HEK293 (cell line): ENCODE results near the gene ZNF563.
A peak's percentile ranks its signal among the peaks of the same experiment; 100 is the strongest.

Experiments
- IKZF3 ChIP-seq: fragments of 450-650 bp; IDR thresholded peaks from 2 replicates; pipeline ENCODE4 v1.5.0; 2018; ENCODE audit warnings: missing biosample characterization, mild to moderate bottlenecking, missing genetic modification characterization, moderate library complexity
- MZF1 ChIP-seq: fragments of 450-650 bp; formaldehyde crosslinking; IDR thresholded peaks from 2 replicates; pipeline ENCODE4 v1.5.1; 2017; ENCODE audit warnings: missing biosample characterization, missing genetic modification characterization, borderline replicate concordance
- OSR2 ChIP-seq: fragments of 450-650 bp; formaldehyde crosslinking; IDR thresholded peaks from 2 replicates; pipeline ENCODE4 v1.5.1; 2016; ENCODE audit warnings: missing biosample characterization, missing genetic modification characterization
- OVOL3 ChIP-seq: fragments of 450-650 bp; formaldehyde crosslinking; IDR thresholded peaks from 2 replicates; pipeline ENCODE4 v1.5.1; 2016; ENCODE audit warnings: missing biosample characterization, missing genetic modification characterization
- PRDM6 ChIP-seq: fragments of 450-650 bp; formaldehyde crosslinking; IDR thresholded peaks from 2 replicates; pipeline ENCODE4 v1.5.1; 2017; ENCODE audit warnings: missing biosample characterization, missing genetic modification characterization
- RBAK ChIP-seq: fragments of 450-650 bp; formaldehyde crosslinking; IDR thresholded peaks from 2 replicates; pipeline ENCODE4 v1.5.1; 2016; ENCODE audit warnings: missing biosample characterization, missing genetic modification characterization
- ZNF155 ChIP-seq: fragments of 450-650 bp; formaldehyde crosslinking; IDR thresholded peaks from 2 replicates; pipeline ENCODE4 v1.5.1; 2016; ENCODE audit warnings: missing biosample characterization, missing genetic modification characterization
- ZNF174 ChIP-seq: fragments of 450-650 bp; formaldehyde crosslinking; IDR thresholded peaks from 2 replicates; pipeline ENCODE4 v1.5.0; 2017; ENCODE audit warnings: missing biosample characterization, mild to moderate bottlenecking, missing genetic modification characterization
- ZNF202 ChIP-seq: fragments of 450-650 bp; formaldehyde crosslinking; IDR thresholded peaks from 2 replicates; pipeline ENCODE4 v1.5.1; 2016; ENCODE audit warnings: missing biosample characterization, missing genetic modification characterization, borderline replicate concordance
- ZNF223 ChIP-seq: fragments of 450-650 bp; formaldehyde crosslinking; IDR thresholded peaks from 2 replicates; pipeline ENCODE4 v1.5.1; 2016; ENCODE audit warnings: missing biosample characterization, missing genetic modification characterization
- ZNF248 ChIP-seq: fragments of 450-650 bp; formaldehyde crosslinking; IDR thresholded peaks from 2 replicates; pipeline ENCODE4 v1.5.1; 2017; ENCODE audit warnings: missing biosample characterization, missing genetic modification characterization
- ZNF292 ChIP-seq: fragments of 450-650 bp; formaldehyde crosslinking; IDR thresholded peaks from 2 replicates; pipeline ENCODE4 v1.5.1; 2016; ENCODE audit warnings: low read depth, missing biosample characterization, missing genetic modification characterization, borderline replicate concordance
- ZNF341 ChIP-seq: fragments of 450-650 bp; formaldehyde crosslinking; IDR thresholded peaks from 2 replicates; pipeline ENCODE4; 2016; ENCODE audit warnings: low read depth, missing biosample characterization, missing genetic modification characterization
- ZNF560 ChIP-seq: fragments of 450-650 bp; formaldehyde crosslinking; IDR thresholded peaks from 2 replicates; pipeline ENCODE4 v1.5.1; 2017; ENCODE audit warnings: missing biosample characterization, missing genetic modification characterization, borderline replicate concordance
- ZNF707 ChIP-seq: fragments of 450-650 bp; formaldehyde crosslinking; IDR thresholded peaks from 2 replicates; pipeline ENCODE4 v1.5.1; 2016; ENCODE audit warnings: missing biosample characterization, missing genetic modification characterization
- TF ChIP-seq, protein P1 (sequence below): fragments of 450-650 bp; formaldehyde crosslinking; IDR thresholded peaks from 2 replicates; pipeline ENCODE4 v1.5.1; 2016; ENCODE audit warnings: missing biosample characterization, missing genetic modification characterization
- TF ChIP-seq, protein P2 (sequence below): sonication (generic); formaldehyde crosslinking; IDR thresholded peaks from 2 replicates; pipeline ENCODE4 v1.8.1; 2022; ENCODE audit warnings: mild to moderate bottlenecking, moderate library complexity, missing genetic modification reagents
- TF ChIP-seq, protein P3 (sequence below): fragments of 450-650 bp; formaldehyde crosslinking; IDR thresholded peaks from 2 replicates; pipeline ENCODE4 v1.5.1; 2016; ENCODE audit warnings: missing biosample characterization, missing genetic modification characterization
- TF ChIP-seq, protein P4 (sequence below): fragments of 450-650 bp; formaldehyde crosslinking; IDR thresholded peaks from 2 replicates; pipeline ENCODE4; 2016; ENCODE audit warnings: missing biosample characterization, missing genetic modification characterization
- TF ChIP-seq, protein P5 (sequence below): fragments of 450-650 bp; formaldehyde crosslinking; IDR thresholded peaks from 2 replicates; pipeline ENCODE4 v1.5.1; 2016; ENCODE audit warnings: missing biosample characterization, missing genetic modification characterization
- TF ChIP-seq, protein P6 (sequence below): fragments of 450-650 bp; formaldehyde crosslinking; conservative IDR thresholded peaks from 2 replicates; pipeline ENCODE4 v1.5.1; 2016; ENCODE audit warnings: low read depth, missing biosample characterization, missing genetic modification characterization

ZNF563 gene

GRCh38 chr19:12333162-12334159 lies at the start of gene ZNF563 (continued):
- TF ChIP-seq, protein P1, sequence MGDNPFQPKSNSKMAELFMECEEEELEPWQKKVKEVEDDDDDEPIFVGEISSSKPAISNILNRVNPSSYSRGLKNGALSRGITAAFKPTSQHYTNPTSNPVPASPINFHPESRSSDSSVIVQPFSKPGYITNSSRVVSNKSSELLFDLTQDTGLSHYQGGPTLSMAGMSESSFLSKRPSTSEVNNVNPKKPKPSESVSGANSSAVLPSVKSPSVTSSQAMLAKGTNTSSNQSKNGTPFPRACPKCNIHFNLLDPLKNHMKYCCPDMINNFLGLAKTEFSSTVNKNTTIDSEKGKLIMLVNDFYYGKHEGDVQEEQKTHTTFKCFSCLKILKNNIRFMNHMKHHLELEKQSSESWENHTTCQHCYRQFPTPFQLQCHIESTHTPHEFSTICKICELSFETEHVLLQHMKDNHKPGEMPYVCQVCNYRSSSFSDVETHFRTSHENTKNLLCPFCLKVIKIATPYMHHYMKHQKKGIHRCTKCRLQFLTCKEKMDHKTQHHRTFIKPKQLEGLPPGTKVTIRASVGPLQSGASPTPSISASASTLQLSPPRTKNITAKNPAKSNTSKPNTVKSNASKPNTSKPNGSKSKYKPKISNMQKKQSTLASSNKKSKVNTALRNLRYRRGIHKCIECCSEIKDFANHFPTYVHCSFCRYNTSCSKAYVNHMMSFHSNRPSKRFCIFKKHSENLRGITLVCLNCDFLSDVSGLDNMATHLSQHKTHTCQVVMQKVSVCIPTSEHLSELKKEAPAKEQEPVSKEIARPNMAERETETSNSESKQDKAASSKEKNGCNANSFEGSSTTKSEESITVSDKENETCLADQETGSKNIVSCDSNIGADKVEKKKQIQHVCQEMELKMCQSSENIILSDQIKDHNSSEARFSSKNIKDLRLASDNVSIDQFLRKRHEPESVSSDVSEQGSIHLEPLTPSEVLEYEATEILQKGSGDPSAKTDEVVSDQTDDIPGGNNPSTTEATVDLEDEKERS, result no peak
- peak; percentile 94 for TF ChIP-seq ZNF341 (tag by site-specific recombination)
- TF ChIP-seq MZF1 (tag by site-specific recombination), result no peak
- TF ChIP-seq ZNF155 (tag by site-specific recombination), result no peak
- no peak for TF ChIP-seq IKZF3 (tag by site-specific recombination)
- no peak for TF ChIP-seq PRDM6 (tag by site-specific recombination)
- TF ChIP-seq, protein P2, sequence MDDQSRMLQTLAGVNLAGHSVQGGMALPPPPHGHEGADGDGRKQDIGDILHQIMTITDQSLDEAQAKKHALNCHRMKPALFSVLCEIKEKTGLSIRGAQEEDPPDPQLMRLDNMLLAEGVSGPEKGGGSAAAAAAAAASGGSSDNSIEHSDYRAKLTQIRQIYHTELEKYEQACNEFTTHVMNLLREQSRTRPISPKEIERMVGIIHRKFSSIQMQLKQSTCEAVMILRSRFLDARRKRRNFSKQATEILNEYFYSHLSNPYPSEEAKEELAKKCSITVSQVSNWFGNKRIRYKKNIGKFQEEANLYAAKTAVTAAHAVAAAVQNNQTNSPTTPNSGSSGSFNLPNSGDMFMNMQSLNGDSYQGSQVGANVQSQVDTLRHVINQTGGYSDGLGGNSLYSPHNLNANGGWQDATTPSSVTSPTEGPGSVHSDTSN (CRISPR knock-in tag), result 0 out of 2 replicates have a peak, but pooled peaks have one; percentile 89
- no peak for TF ChIP-seq ZNF223 (tag by site-specific recombination)
- no peak for TF ChIP-seq OSR2 (tag by site-specific recombination)
- no peak for TF ChIP-seq ZNF174
- TF ChIP-seq ZNF202, result no peak
- TF ChIP-seq, protein P3, sequence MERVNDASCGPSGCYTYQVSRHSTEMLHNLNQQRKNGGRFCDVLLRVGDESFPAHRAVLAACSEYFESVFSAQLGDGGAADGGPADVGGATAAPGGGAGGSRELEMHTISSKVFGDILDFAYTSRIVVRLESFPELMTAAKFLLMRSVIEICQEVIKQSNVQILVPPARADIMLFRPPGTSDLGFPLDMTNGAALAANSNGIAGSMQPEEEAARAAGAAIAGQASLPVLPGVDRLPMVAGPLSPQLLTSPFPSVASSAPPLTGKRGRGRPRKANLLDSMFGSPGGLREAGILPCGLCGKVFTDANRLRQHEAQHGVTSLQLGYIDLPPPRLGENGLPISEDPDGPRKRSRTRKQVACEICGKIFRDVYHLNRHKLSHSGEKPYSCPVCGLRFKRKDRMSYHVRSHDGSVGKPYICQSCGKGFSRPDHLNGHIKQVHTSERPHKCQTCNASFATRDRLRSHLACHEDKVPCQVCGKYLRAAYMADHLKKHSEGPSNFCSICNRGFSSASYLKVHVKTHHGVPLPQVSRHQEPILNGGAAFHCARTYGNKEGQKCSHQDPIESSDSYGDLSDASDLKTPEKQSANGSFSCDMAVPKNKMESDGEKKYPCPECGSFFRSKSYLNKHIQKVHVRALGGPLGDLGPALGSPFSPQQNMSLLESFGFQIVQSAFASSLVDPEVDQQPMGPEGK (tag by site-specific recombination), result no peak
- TF ChIP-seq RBAK, result no peak
- TF ChIP-seq ZNF248 (tag by site-specific recombination), result no peak
- TF ChIP-seq, protein P4, sequence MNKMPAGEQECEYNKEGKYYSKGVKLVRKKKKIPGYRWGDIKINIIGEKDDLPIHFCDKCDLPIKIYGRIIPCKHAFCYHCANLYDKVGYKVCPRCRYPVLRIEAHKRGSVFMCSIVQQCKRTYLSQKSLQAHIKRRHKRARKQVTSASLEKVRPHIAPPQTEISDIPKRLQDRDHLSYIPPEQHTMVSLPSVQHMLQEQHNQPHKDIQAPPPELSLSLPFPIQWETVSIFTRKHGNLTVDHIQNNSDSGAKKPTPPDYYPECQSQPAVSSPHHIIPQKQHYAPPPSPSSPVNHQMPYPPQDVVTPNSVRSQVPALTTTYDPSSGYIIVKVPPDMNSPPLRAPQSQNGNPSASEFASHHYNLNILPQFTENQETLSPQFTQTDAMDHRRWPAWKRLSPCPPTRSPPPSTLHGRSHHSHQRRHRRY (tag by site-specific recombination), result no peak
- TF ChIP-seq OVOL3 (tag by site-specific recombination), result no peak
- TF ChIP-seq, protein P5, sequence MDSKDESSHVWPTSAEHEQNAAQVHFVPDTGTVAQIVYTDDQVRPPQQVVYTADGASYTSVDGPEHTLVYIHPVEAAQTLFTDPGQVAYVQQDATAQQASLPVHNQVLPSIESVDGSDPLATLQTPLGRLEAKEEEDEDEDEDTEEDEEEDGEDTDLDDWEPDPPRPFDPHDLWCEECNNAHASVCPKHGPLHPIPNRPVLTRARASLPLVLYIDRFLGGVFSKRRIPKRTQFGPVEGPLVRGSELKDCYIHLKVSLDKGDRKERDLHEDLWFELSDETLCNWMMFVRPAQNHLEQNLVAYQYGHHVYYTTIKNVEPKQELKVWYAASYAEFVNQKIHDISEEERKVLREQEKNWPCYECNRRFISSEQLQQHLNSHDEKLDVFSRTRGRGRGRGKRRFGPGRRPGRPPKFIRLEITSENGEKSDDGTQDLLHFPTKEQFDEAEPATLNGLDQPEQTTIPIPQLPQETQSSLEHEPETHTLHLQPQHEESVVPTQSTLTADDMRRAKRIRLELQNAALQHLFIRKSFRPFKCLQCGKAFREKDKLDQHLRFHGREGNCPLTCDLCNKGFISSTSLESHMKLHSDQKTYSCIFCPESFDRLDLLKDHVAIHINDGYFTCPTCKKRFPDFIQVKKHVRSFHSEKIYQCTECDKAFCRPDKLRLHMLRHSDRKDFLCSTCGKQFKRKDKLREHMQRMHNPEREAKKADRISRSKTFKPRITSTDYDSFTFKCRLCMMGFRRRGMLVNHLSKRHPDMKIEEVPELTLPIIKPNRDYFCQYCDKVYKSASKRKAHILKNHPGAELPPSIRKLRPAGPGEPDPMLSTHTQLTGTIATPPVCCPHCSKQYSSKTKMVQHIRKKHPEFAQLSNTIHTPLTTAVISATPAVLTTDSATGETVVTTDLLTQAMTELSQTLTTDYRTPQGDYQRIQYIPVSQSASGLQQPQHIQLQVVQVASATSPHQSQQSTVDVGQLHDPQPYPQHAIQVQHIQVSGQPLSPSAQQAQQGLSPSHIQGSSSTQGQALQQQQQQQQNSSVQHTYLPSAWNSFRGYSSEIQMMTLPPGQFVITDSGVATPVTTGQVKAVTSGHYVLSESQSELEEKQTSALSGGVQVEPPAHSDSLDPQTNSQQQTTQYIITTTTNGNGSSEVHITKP (tag by site-specific recombination), result peak; percentile 49
- no peak for TF ChIP-seq ZNF707 (tag by site-specific recombination)
- no peak for TF ChIP-seq ZNF292 (tag by site-specific recombination)
- no peak for TF ChIP-seq ZNF560
- TF ChIP-seq, protein P6, sequence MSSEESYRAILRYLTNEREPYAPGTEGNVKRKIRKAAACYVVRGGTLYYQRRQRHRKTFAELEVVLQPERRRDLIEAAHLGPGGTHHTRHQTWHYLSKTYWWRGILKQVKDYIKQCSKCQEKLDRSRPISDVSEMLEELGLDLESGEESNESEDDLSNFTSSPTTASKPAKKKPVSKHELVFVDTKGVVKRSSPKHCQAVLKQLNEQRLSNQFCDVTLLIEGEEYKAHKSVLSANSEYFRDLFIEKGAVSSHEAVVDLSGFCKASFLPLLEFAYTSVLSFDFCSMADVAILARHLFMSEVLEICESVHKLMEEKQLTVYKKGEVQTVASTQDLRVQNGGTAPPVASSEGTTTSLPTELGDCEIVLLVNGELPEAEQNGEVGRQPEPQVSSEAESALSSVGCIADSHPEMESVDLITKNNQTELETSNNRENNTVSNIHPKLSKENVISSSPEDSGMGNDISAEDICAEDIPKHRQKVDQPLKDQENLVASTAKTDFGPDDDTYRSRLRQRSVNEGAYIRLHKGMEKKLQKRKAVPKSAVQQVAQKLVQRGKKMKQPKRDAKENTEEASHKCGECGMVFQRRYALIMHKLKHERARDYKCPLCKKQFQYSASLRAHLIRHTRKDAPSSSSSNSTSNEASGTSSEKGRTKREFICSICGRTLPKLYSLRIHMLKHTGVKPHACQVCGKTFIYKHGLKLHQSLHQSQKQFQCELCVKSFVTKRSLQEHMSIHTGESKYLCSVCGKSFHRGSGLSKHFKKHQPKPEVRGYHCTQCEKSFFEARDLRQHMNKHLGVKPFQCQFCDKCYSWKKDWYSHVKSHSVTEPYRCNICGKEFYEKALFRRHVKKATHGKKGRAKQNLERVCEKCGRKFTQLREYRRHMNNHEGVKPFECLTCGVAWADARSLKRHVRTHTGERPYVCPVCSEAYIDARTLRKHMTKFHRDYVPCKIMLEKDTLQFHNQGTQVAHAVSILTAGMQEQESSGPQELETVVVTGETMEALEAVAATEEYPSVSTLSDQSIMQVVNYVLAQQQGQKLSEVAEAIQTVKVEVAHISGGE (tag by site-specific recombination), result no peak
